HepG2 (cell line): ENCODE data around the gene DNAJC1. TPM values are rescaled to one million over a fixed set of nuclear protein-coding genes. Genes with fewer than 3 reads are reported as not detected.

ENCODE experiments used
- ATAC-seq: fragments of 200-7000 bp; cut with Tn5 transposase; 3 replicates; pipeline ENCODE4 v1.9.1; 2020; ENCODE audit warnings: mild to moderate bottlenecking, moderate library complexity
- BruUV-seq: library from RNA; stranded (reverse); fragments of 400-500 nt; replicated peaks from 2 replicates; lab custom pipeline; 2021; lab: Mats Ljungman, UMichigan
- CTCF ChIA-PET: fragments of 300-600 bp; formaldehyde crosslinking; extraction: SDS; loops from one replicate; lab custom pipeline; 2021; ENCODE audit warnings: low total read pairs, inconsistent platforms, low intra/inter-chr PET ratio; lab: Yijun Ruan, JAX
- POLR2A ChIA-PET: fragments of 350-600 bp; sonication (Branson Sonifier 250); formaldehyde crosslinking; loops from one replicate; lab custom pipeline; 2020; ENCODE audit warnings: antibody characterized with exemption, inconsistent platforms; lab: Yijun Ruan, JAX
- DNase-seq: peaks from one replicate; pipeline ENCODE4 v3.0.0-alpha.2; 2015; ENCODE audit warnings: low spot score
- FAIRE-seq: peaks from 3 replicates; lab custom pipeline; 2011; peaks lifted over from hg19 to GRCh38; lab: Jason Lieb, UNC
- H2AFZ ChIP-seq: one replicate; pipeline ENCODE4 v1.6.1; 2011; ENCODE audit warnings: low read length, inconsistent platforms
- H3K27ac ChIP-seq: fragments of 300-600 bp; 3 replicates; pipeline ENCODE4 v1.8.0; 2011; ENCODE audit warnings: mixed run types, mild to moderate bottlenecking, mixed read lengths, low read length, inconsistent platforms; ENCODE audit not compliant: insufficient read depth; ENCODE audit errors: extremely low read length
- H3K27me3 ChIP-seq, 2 experiments: fragments of 200-600 bp in 1 of 2; 2 replicates in 1 of 2; 3 replicates in 1 of 2; pipeline versions ENCODE4 v1.6.0 to v1.8.0; 2011; ENCODE audit warnings: low read length in 2 of 2, mild to moderate bottlenecking in 2 of 2, moderate library complexity in 2 of 2, inconsistent platforms in 1 of 2; ENCODE audit not compliant: insufficient read depth in 2 of 2, control insufficient read depth in 1 of 2
- H3K36me3 ChIP-seq, 2 experiments: fragments of 200-600 bp in 1 of 2; replicated peaks in 1 of 2; 2 replicates in 1 of 2; 3 replicates in 1 of 2; pipeline versions ENCODE4 v1.5.1 to v1.8.0; 2011; ENCODE audit warnings: low read length in 2 of 2, inconsistent platforms in 1 of 2; ENCODE audit not compliant: insufficient read depth in 2 of 2, control insufficient read depth in 1 of 2
- H3K4me1 ChIP-seq: 2 replicates; pipeline ENCODE4 v1.5.1; 2012; ENCODE audit warnings: low read length, inconsistent platforms; ENCODE audit not compliant: insufficient read depth
- H3K4me2 ChIP-seq: 2 replicates; pipeline ENCODE4 v1.6.0; 2011; ENCODE audit warnings: low read depth, low read length, inconsistent platforms
- H3K4me3 ChIP-seq, 3 experiments: fragments of 200-600 bp in 1 of 3; sonication (generic), shearing (Covaris generic) in 1 of 3; replicated peaks in 1 of 3; 2 replicates each; pipeline ENCODE4 v1.5.1; 2011 to 2016; ENCODE audit warnings: low read length in 3 of 3, inconsistent platforms in 2 of 3, low read depth in 2 of 3, mild to moderate bottlenecking in 2 of 3, control low read depth in 1 of 3, mixed read lengths in 1 of 3; ENCODE audit not compliant: insufficient read depth in 1 of 3
- H3K79me2 ChIP-seq: one replicate; pipeline ENCODE4 v1.6.1; 2011; ENCODE audit warnings: low read length, inconsistent platforms; ENCODE audit not compliant: insufficient read depth
- H3K9ac ChIP-seq: 2 replicates; pipeline ENCODE4 v1.6.0; 2011; ENCODE audit warnings: mild to moderate bottlenecking, low read depth, low read length, inconsistent platforms; ENCODE audit not compliant: insufficient read depth
- H3K9me3 ChIP-seq: 2 replicates; pipeline ENCODE4 v1.5.1; 2012; ENCODE audit warnings: mild to moderate bottlenecking, low read length
- H4K20me1 ChIP-seq: 2 replicates; pipeline ENCODE4 v1.6.0; 2011; ENCODE audit warnings: inconsistent platforms, mild to moderate bottlenecking, low read length, moderate library complexity; ENCODE audit not compliant: insufficient read depth
- CTCF ChIP-seq: sonication (generic); formaldehyde crosslinking; IDR thresholded peaks from 2 replicates; pipeline ENCODE4 v1.5.0; 2020; ENCODE audit warnings: mild to moderate bottlenecking, missing genetic modification reagents, moderate library complexity
- EZH2 ChIP-seq: conservative IDR thresholded peaks from 2 replicates; pipeline ENCODE4 v1.6.1; 2012; ENCODE audit warnings: mild to moderate bottlenecking, low read depth, low read length, moderate library complexity
- FOXK1 ChIP-seq: sonication (generic); formaldehyde crosslinking; IDR thresholded peaks from 2 replicates; pipeline ENCODE4 v1.4.0; 2020; ENCODE audit warnings: low read depth, missing genetic modification reagents, borderline replicate concordance
- RAD21 ChIP-seq: fragments of 450-650 bp; formaldehyde crosslinking; IDR thresholded peaks from 2 replicates; pipeline ENCODE4 v1.5.0; 2020; ENCODE audit warnings: mild to moderate bottlenecking
- ZBTB33 ChIP-seq: sonication (generic); formaldehyde crosslinking; IDR thresholded peaks from 2 replicates; pipeline ENCODE4 v1.4.0; 2020; ENCODE audit warnings: missing genetic modification reagents
- ZNF276 ChIP-seq: sonication (generic); formaldehyde crosslinking; IDR thresholded peaks from 2 replicates; pipeline ENCODE4 v1.4.0; 2020; ENCODE audit warnings: mild to moderate bottlenecking, low read depth, missing genetic modification reagents
- WGBS: methylation state at CpG from one replicate; pipeline ENCODE4 v1.1.6; 2017; ENCODE audit warnings: low lambda C conversion rate; 5-methylcytosine and 5-hydroxymethylcytosine counted together
- in situ Hi-C: cut with HindIII; loops from 2 replicates; pipeline ENCODE4 v1.10.0; 2017; ENCODE audit warnings: low pct_unique_long_range_greater_than_20kb; ENCODE audit not compliant: extremely low pct_ligation_motif_present
- intact Hi-C: fragments of 100-400 bp; cut with micrococcal nuclease; formaldehyde crosslinking; loops from one replicate; pipeline ENCODE4 v1.10.0; 2022; ENCODE audit not compliant: unreplicated experiment
- polyA plus RNA-seq, 8 experiments: library from polyadenylated mRNA; depleted of rRNA in 3 of 8; stranded (reverse) in 7 of 8; unstranded in 1 of 8; fragments of >200 nt; fragmentation: Illumina TruSeq in 4 of 8; extraction: Trizol in 4 of 8; gene quantifications; 2 replicates each; pipeline versions ENCODE4 v1.2.1 to v1.2.3, GENCODE V29; 2011 to 2016; ENCODE audit warnings: low read depth in 4 of 8, missing spikeins in 1 of 8, mixed read lengths in 1 of 8; ENCODE audit not compliant: insufficient read depth in 1 of 8
- total RNA-seq, 5 experiments: library from RNA; depleted of rRNA; stranded (reverse); fragments of >200 nt; fragmentation: Illumina TruSeq; extraction: Trizol; gene quantifications; 2 replicates each; pipeline ENCODE4 v1.2.3, GENCODE V29; 2016; ENCODE audit warnings: low read depth in 1 of 5
- TF ChIP-seq, protein P1 (sequence below): sonication (generic); formaldehyde crosslinking; IDR thresholded peaks from 2 replicates; pipeline ENCODE4 v1.4.0; 2020; ENCODE audit warnings: missing genetic modification reagents, mild to moderate bottlenecking, borderline replicate concordance
- TF ChIP-seq, protein P2 (sequence below): sonication (generic); formaldehyde crosslinking; IDR thresholded peaks from 2 replicates; pipeline ENCODE4 v1.4.0; 2020; ENCODE audit warnings: missing genetic modification reagents, borderline replicate concordance

Gene DNAJC1
- total and polyA plus RNA-seq, 2 of the 13 experiments (the other 11 are each of a cell fraction or from before 2014, with no cell fraction given), result 9.9 to 16.6 TPM

DNA sequence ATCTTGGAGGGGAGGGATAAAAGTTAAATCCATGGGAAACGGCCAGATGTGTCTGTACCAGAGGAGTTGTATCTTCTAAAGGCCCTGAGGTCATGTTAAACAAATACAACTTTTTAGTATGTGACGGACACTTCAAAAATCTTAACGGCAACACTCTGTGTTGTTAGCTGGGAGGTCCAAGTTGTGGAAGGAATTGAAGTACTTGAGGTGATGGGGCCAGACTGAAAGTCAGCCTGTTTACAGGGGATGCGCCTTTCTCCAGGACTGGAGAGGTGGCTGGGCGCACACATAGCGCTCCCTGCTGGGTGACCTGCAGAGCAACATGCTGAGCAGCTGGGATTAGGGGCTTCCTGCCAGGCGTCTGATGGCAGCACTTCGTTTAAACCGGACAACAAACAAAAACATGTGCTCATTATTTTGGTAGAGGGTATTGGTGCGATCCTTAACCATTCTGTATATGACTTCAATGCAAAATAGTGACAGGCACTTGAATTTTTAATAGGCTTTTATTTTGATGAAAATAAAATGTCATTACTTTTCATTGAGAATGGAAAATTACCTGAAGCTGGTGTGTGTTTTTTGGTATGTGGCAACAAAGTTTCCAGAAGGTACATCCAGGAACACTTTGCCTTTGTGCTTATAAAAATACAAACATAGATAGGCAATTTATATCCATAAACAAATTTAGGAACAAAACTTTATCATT lies 271.3 kb downstream of the DNAJC1 start:
- Histone ChIP-seq H4K20me1 (0 out of 2 replicates have a peak, but pooled peaks cover 4% of the 10 kb centered on the region), H3K79me2 (no peaks in the 10 kb centered on the region), H2AFZ (no peak overlapping the region), H3K27ac (no peak overlapping the region), H3K4me2 (no peak overlapping the region), H3K9ac (no peak overlapping the region), H3K4me3 (no peak overlapping the region), H3K9me3 (no peaks in the 10 kb centered on the region), H3K27me3 (no peaks in the 10 kb centered on the region), H3K36me3 (peaks cover 20 to 58% of the 10 kb centered on the region in 2 experiments), H3K4me1 (peaks cover 23% of the 10 kb centered on the region)
- DNase-seq (peak; percentile 50), FAIRE-seq (peak; percentile 67), ATAC-seq (peak; percentile 94)
- in situ Hi-C loops (loop anchor here (25.0 kb wide), 1 partner anchor 445 kb away; no protein-coding TSS in a partner anchor), intact Hi-C loops (loop anchor here (2.0 to 5.0 kb wide), 3 partner anchors 220 to 453 kb away; no protein-coding TSS in a partner anchor)
- BruUV-seq, result no TSS peak
- 74% methylated on average over 10 of the region's 10 CpGs for WGBS
- ChIA-PET POLR2A (interaction anchor here (1.1 kb wide), 1 partner anchor 236 kb away, joined by 5 read pairs; no protein-coding TSS in a partner anchor), CTCF (interaction anchor here (2.4 kb wide), 1 partner anchor 236 kb away, joined by 13 read pairs; no protein-coding TSS in a partner anchor)
- TF ChIP-seq, protein P1, sequence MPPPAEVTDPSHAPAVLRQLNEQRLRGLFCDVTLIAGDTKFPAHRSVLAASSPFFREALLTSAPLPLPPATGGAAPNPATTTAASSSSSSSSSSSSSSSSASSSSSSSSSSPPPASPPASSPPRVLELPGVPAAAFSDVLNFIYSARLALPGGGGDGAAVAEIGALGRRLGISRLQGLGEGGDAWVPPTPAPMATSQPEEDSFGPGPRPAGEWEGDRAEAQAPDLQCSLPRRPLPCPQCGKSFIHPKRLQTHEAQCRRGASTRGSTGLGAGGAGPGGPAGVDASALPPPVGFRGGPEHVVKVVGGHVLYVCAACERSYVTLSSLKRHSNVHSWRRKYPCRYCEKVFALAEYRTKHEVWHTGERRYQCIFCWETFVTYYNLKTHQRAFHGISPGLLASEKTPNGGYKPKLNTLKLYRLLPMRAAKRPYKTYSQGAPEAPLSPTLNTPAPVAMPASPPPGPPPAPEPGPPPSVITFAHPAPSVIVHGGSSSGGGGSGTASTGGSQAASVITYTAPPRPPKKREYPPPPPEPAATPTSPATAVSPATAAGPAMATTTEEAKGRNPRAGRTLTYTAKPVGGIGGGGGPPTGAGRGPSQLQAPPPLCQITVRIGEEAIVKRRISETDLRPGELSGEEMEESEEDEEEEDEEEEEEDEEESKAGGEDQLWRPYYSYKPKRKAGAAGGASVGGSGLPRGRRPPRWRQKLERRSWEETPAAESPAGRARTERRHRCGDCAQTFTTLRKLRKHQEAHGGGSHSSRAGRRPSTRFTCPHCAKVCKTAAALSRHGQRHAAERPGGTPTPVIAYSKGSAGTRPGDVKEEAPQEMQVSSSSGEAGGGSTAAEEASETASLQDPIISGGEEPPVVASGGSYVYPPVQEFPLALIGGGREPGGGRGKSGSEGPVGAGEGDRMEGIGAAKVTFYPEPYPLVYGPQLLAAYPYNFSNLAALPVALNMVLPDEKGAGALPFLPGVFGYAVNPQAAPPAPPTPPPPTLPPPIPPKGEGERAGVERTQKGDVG (CRISPR knock-in tag), result peak; percentile 89; the same call in 1 of the 2 replicates
- TF ChIP-seq FOXK1 (CRISPR knock-in tag) (peak; percentile 39; the same call in 1 of the 2 replicates), CTCF (CRISPR knock-in tag) (peak; percentile 86), EZH2 (no peak), ZNF276 (0 out of 2 replicates have a peak, but pooled peaks have one; percentile 71), RAD21 (peak; percentile 85), ZBTB33 (peak; percentile 86)
- TF ChIP-seq, protein P2, sequence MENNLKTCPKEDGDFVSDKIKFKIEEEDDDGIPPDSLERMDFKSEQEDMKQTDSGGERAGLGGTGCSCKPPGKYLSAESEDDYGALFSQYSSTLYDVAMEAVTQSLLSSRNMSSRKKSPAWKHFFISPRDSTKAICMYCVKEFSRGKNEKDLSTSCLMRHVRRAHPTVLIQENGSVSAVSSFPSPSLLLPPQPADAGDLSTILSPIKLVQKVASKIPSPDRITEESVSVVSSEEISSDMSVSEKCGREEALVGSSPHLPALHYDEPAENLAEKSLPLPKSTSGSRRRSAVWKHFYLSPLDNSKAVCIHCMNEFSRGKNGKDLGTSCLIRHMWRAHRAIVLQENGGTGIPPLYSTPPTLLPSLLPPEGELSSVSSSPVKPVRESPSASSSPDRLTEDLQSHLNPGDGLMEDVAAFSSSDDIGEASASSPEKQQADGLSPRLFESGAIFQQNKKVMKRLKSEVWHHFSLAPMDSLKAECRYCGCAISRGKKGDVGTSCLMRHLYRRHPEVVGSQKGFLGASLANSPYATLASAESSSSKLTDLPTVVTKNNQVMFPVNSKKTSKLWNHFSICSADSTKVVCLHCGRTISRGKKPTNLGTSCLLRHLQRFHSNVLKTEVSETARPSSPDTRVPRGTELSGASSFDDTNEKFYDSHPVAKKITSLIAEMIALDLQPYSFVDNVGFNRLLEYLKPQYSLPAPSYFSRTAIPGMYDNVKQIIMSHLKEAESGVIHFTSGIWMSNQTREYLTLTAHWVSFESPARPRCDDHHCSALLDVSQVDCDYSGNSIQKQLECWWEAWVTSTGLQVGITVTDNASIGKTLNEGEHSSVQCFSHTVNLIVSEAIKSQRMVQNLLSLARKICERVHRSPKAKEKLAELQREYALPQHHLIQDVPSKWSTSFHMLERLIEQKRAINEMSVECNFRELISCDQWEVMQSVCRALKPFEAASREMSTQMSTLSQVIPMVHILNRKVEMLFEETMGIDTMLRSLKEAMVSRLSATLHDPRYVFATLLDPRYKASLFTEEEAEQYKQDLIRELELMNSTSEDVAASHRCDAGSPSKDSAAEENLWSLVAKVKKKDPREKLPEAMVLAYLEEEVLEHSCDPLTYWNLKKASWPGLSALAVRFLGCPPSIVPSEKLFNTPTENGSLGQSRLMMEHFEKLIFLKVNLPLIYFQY (CRISPR knock-in tag), result no peak
